ENCODE data around the gene KIF3A. TPM values are rescaled to one million over a fixed set of nuclear protein-coding genes. Genes with fewer than 3 reads are reported as not detected.

KIF3A gene
- total and polyA plus RNA-seq, 8 donors: 0.58 to 19.3 (median 4.6) TPM

DNA sequence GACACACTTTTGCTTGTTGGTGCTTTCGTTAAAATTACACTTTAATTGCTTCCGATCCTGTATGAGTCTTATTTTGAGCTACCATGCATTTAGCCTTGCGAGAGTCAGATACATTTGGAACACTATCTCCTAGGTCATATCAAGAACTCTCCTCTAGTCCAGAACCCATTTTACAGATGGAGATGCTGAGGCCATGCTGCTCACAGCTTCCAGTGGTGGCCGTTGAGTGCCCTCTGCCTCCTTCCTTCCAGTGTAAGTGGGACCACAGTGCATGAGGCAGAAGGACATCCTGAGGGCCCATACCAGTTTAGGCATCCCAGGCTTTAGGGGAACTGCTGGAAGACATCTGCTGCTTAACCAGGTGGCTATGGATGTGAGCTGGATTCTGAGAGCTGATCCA, 16.8 kb upstream of the KIF3A start:
- no peak overlapping the region for H3K27ac ChIP-seq
- no peaks in the 10 kb centered on the region for H3K9me3 ChIP-seq
- TF ChIP-seq EP300 (IDR thresholded peaks at IDR 0.05) (no peak), CTCF (IDR thresholded peaks at IDR 0.05) (no peak), POLR2AphosphoS5 (IDR thresholded peaks at IDR 0.05) (no peak), POLR2A (IDR thresholded peaks at IDR 0.05) (no peak)
- no peak for DNase-seq
- peaks cover 0 to 6% (median 4%) of the 10 kb centered on the region in 4 donors for H3K4me1 ChIP-seq
- no peaks in the 10 kb centered on the region for H3K27me3 ChIP-seq
- no peak overlapping the region for H3K4me3 ChIP-seq
- WGBS, 5 donors: 94 to 96% (median 96%) methylated on average over 4 of the region's 4 CpGs
- peaks cover 17 to 47% (median 26%) of the 10 kb centered on the region in 4 donors for H3K36me3 ChIP-seq
- intact Hi-C loops (cut with DNase I; ENCODE audit: low total_unique reads): no loop called here

DNA sequence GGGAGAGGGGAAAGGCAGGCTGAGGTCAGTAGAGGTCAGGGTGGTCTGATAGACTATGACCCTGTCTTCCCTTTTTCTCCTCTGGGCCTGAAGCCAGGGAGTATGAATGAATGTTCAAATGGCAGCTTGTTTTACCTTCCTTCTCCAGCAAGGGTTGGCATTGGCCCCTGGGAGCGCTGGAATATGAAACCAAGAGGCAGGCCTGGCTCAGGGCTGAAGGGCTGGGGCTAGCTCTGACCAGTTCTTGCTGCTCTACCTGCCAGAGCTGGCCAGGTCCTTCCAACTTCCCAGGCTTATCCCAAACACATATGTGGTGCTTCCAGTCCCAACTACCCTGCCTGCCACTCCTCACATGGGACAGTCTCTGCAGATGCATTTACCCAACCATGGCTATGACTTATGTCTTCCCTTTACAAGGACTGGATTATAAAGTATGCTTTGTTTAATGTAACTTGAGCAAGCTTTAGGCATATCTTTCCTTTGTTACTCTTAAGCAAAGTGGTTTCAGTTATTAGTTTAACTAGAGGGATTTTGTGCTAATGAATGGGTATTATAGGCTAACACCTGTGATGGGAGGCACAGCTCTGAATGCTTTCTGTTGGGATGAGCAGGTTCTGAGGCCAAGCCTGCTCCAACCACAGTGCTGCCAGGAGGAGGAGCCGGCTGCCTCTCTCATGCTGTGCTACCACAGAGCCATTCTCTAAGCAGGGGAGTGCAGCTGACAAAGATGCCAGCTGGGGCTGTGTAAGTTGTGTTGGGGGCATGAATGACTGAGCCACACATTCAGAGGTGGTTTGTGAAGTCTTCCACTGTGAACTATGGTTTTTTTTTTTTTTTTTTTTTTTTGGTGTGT, 16.0 kb upstream of the KIF3A start:
- Histone ChIP-seq H3K4me3 (no peak overlapping the region), H3K27me3 (peaks cover 0 to 2% (median 0%) of the 10 kb centered on the region in 3 donors), H3K9me3 (no peaks in the 10 kb centered on the region), H3K4me1 (peaks cover 0 to 6% (median 4%) of the 10 kb centered on the region in 4 donors), H3K27ac (no peak overlapping the region), H3K36me3 (peaks cover 10 to 39% (median 19%) of the 10 kb centered on the region in 4 donors)
- WGBS, 5 donors: 33 to 70% (median 52%) methylated on average over 1 to 2 of the region's 2 CpGs
- TF ChIP-seq EP300 (IDR thresholded peaks at IDR 0.05) (no peak), POLR2AphosphoS5 (IDR thresholded peaks at IDR 0.05) (no peak), CTCF (IDR thresholded peaks at IDR 0.05) (no peak), POLR2A (IDR thresholded peaks at IDR 0.05) (no peak)
- DNase-seq: peak; percentile 41 to 78
- intact Hi-C loops (cut with DNase I; ENCODE audit: low total_unique reads): no loop called here

GRCh38 chr5:132752581-132753125, 15.3 kb upstream of the KIF3A start:
- WGBS, 5 donors: 73 to 100% (median 79%) methylated on average over 1 of the region's 1 CpG
- Histone ChIP-seq H3K36me3 (peaks cover 4 to 32% (median 11%) of the 10 kb centered on the region in 4 donors), H3K27me3 (peaks cover 0 to 10% (median 2%) of the 10 kb centered on the region in 3 donors), H3K9me3 (no peaks in the 10 kb centered on the region), H3K27ac (no peak overlapping the region), H3K4me1 (peaks cover 4 to 12% (median 9%) of the 10 kb centered on the region in 4 donors), H3K4me3 (no peak overlapping the region)
- intact Hi-C loops (cut with DNase I; ENCODE audit: low total_unique reads): no loop called here
- TF ChIP-seq POLR2AphosphoS5 (IDR thresholded peaks at IDR 0.05) (no peak), POLR2A (IDR thresholded peaks at IDR 0.05) (no peak), EP300 (IDR thresholded peaks at IDR 0.05) (no peak), CTCF (IDR thresholded peaks at IDR 0.05) (no peak)
- no peak for DNase-seq

DNA sequence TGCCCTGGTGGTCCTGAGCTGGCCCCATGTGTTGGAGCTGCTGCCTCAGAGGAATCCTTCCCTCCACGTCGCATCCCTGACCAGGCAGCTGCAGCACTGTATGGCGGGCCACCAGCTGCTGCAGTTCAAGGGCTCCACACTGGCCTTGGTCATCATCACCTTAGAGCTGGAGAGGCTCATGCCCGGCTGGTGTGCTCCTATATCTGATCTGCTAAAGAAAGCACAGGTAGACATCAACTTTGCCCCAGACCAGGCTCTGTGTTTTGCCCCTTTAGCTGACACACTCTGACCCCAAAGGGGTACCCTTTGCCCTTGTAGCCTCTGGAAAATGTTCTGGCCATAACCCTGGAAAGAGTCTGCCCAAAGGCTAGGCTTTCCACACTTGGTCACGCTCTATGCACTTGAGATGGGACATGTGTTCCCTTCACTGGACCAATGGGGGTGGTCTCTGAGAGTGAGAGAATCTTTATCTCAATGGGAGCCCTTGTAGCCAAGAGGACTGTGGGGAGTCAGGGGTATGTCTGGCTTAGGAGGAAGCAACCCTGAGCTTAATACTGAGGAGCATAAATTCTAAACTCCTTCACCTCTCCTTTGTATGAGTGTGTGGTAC, 14.7 kb upstream of the KIF3A start:
- Histone ChIP-seq H3K4me3 (no peak overlapping the region), H3K27me3 (peaks cover 0 to 15% (median 5%) of the 10 kb centered on the region in 3 donors), H3K27ac (no peak overlapping the region), H3K4me1 (peaks cover 10 to 18% (median 14%) of the 10 kb centered on the region in 4 donors), H3K36me3 (peaks cover 2 to 26% (median 6%) of the 10 kb centered on the region in 4 donors), H3K9me3 (no peaks in the 10 kb centered on the region)
- intact Hi-C loops (cut with DNase I; ENCODE audit: low total_unique reads): no loop called here
- 94 to 98% (median 96%) methylated on average over 4 to 5 of the region's 5 CpGs for WGBS, 5 donors
- TF ChIP-seq CTCF (IDR thresholded peaks at IDR 0.05) (no peak), POLR2A (IDR thresholded peaks at IDR 0.05) (no peak)
- DNase-seq: no peak

All from stomach (tissue), 9 donors.